HG03521 (cell line): ENCODE measurements around the gene LRBA.

ENCODE experiments used
- ATAC-seq: cut with Tn5 transposase; IDR thresholded peaks from one replicate; pipeline ENCODE4 v1.9.1; 2021; ENCODE audit warnings: mild to moderate bottlenecking, moderate library complexity; ENCODE audit not compliant: unreplicated experiment

Gene LRBA

GRCh38 chr4:150598909-150599308 lies 416.2 kb downstream of the LRBA start:
- ATAC-seq, result no peak

- no peak for ATAC-seq
Observed at GRCh38 chr4:150593996-150594395, 421.1 kb downstream of the LRBA start.

- no peak for ATAC-seq
Observed at GRCh38 chr4:150591904-150592303, 423.2 kb downstream of the LRBA start.

- ATAC-seq, result no peak
Observed at GRCh38 chr4:150591406-150591805, 423.7 kb downstream of the LRBA start.

GRCh38 chr4:150590631-150591030 lies 424.5 kb downstream of the LRBA start:
- no peak for ATAC-seq

- ATAC-seq, result no peak
Observed at GRCh38 chr4:150589157-150589556, 425.9 kb downstream of the LRBA start.

- no peak for ATAC-seq
Observed at GRCh38 chr4:150588316-150588715, 426.8 kb downstream of the LRBA start.

GRCh38 chr4:150586162-150586810 lies 428.8 kb downstream of the LRBA start:
- no peak for ATAC-seq

GRCh38 chr4:150585611-150586010 lies 429.5 kb downstream of the LRBA start:
- no peak for ATAC-seq

GRCh38 chr4:150584111-150584915 lies 430.8 kb downstream of the LRBA start:
- ATAC-seq, result no peak

GRCh38 chr4:150583287-150584110 lies 431.6 kb downstream of the LRBA start:
- no peak for ATAC-seq

GRCh38 chr4:150582873-150583286 lies 432.2 kb downstream of the LRBA start:
- ATAC-seq, result no peak

- no peak for ATAC-seq
Observed at GRCh38 chr4:150582146-150582872, 432.8 kb downstream of the LRBA start, which contains the start of gene MAB21L2. MAB21L2 (plus strand) TSS chr4:150582151; CDS start chr4:150583030, 879 bp downstream.

GRCh38 chr4:150581641-150582051 lies 433.4 kb downstream of the LRBA start:
- no peak for ATAC-seq

- no peak for ATAC-seq
Observed at GRCh38 chr4:150581056-150581605, 434.0 kb downstream of the LRBA start.

GRCh38 chr4:150580306-150580705 lies 434.8 kb downstream of the LRBA start:
- no peak for ATAC-seq

GRCh38 chr4:150579551-150580234 lies 435.4 kb downstream of the LRBA start:
- ATAC-seq, result no peak

GRCh38 chr4:150578745-150579501 lies 436.2 kb downstream of the LRBA start:
- ATAC-seq, result no peak

GRCh38 chr4:150577796-150578195 lies 437.3 kb downstream of the LRBA start:
- ATAC-seq, result no peak
